ENCODE measurements around the gene SLC26A4. TPM values are rescaled to one million over a fixed set of nuclear protein-coding genes. Genes with fewer than 3 reads are reported as not detected.

Gene SLC26A4
- total RNA-seq, 1 donor from 2014 or later = 0.43 TPM

- Mint-ChIP-seq H3K36me3 (ENCODE audit: insufficient read depth) (no peaks in the 10 kb centered on the region), H3K4me1 (ENCODE audit: low read depth) (no peaks in the 10 kb centered on the region), H3K27me3 (no peaks in the 10 kb centered on the region), H3K4me3 (ENCODE audit: low read depth) (no peak overlapping the region), H3K27ac (no peak overlapping the region), H3K9me3 (ENCODE audit: low read depth) (no peaks in the 10 kb centered on the region)
- no peak for TF ChIP-seq CTCF (IDR thresholded peaks at IDR 0.05; ENCODE audit: unreplicated experiment)
- DNase-seq (ENCODE audit: low spot score, unreplicated experiment) = no peak
These were observed 50.7 kb downstream of the SLC26A4 start for GRCh38 chr7:107711301-107711700.

- H3K4me1 Mint-ChIP-seq (ENCODE audit: low read depth) = no peaks in the 10 kb centered on the region
- no peak for DNase-seq (ENCODE audit: low spot score, unreplicated experiment)
- no peaks in the 10 kb centered on the region for H3K9me3 Mint-ChIP-seq (ENCODE audit: low read depth)
- H3K27me3 Mint-ChIP-seq = no peaks in the 10 kb centered on the region
- H3K36me3 Mint-ChIP-seq (ENCODE audit: insufficient read depth) = no peaks in the 10 kb centered on the region
- no peak overlapping the region for H3K27ac Mint-ChIP-seq
- TF ChIP-seq CTCF (IDR thresholded peaks at IDR 0.05; ENCODE audit: unreplicated experiment) = no peak
- H3K4me3 Mint-ChIP-seq (ENCODE audit: low read depth) = no peak overlapping the region
These were observed 51.4 kb downstream of the SLC26A4 start for GRCh38 chr7:107712025-107712424.

- no peak overlapping the region for H3K4me3 Mint-ChIP-seq (ENCODE audit: low read depth)
- H3K27ac Mint-ChIP-seq = no peak overlapping the region
- TF ChIP-seq CTCF (IDR thresholded peaks at IDR 0.05; ENCODE audit: unreplicated experiment) = no peak
- no peaks in the 10 kb centered on the region for H3K9me3 Mint-ChIP-seq (ENCODE audit: low read depth)
- no peaks in the 10 kb centered on the region for H3K27me3 Mint-ChIP-seq
- no peak for DNase-seq (ENCODE audit: low spot score, unreplicated experiment)
- H3K36me3 Mint-ChIP-seq (ENCODE audit: insufficient read depth) = no peaks in the 10 kb centered on the region
- H3K4me1 Mint-ChIP-seq (ENCODE audit: low read depth) = no peaks in the 10 kb centered on the region
These were observed 52.3 kb downstream of the SLC26A4 start for GRCh38 chr7:107712896-107713295.

GRCh38 chr7:107715531-107715930, 54.9 kb downstream of the SLC26A4 start:
- Mint-ChIP-seq H3K27ac (no peak overlapping the region), H3K4me1 (ENCODE audit: low read depth) (no peaks in the 10 kb centered on the region), H3K9me3 (ENCODE audit: low read depth) (no peaks in the 10 kb centered on the region), H3K36me3 (ENCODE audit: insufficient read depth) (no peaks in the 10 kb centered on the region), H3K27me3 (no peaks in the 10 kb centered on the region), H3K4me3 (ENCODE audit: low read depth) (no peak overlapping the region)
- no peak for DNase-seq (ENCODE audit: low spot score, unreplicated experiment)
- TF ChIP-seq CTCF (IDR thresholded peaks at IDR 0.05; ENCODE audit: unreplicated experiment) = no peak

- H3K36me3 Mint-ChIP-seq (ENCODE audit: insufficient read depth) = no peaks in the 10 kb centered on the region
- no peak for TF ChIP-seq CTCF (IDR thresholded peaks at IDR 0.05; ENCODE audit: unreplicated experiment)
- H3K4me3 Mint-ChIP-seq (ENCODE audit: low read depth) = no peak overlapping the region
- H3K27ac Mint-ChIP-seq = no peak overlapping the region
- no peak for DNase-seq (ENCODE audit: low spot score, unreplicated experiment)
- H3K27me3 Mint-ChIP-seq = peaks cover 7% of the 10 kb centered on the region
- H3K4me1 Mint-ChIP-seq (ENCODE audit: low read depth) = no peaks in the 10 kb centered on the region
- H3K9me3 Mint-ChIP-seq (ENCODE audit: low read depth) = no peaks in the 10 kb centered on the region
These were observed 58.0 kb downstream of the SLC26A4 start for GRCh38 chr7:107718456-107719193.

Data from progenitor cell of endocrine pancreas (in vitro differentiated cells).